HCT116 (cell line): ENCODE measurements around the gene KANK4. TPM values are rescaled to one million over a fixed set of nuclear protein-coding genes. Genes with fewer than 3 reads are reported as not detected.

Experiments used
- ATAC-seq: fragments of 200-7000 bp; cut with Tn5 transposase; 2 replicates; pipeline ENCODE4 v1.9.1; 2020; ENCODE audit warnings: mild to moderate bottlenecking, moderate library complexity
- BruUV-seq: library from RNA; stranded (reverse); fragments of 400-500 nt; replicated peaks from 2 replicates; lab custom pipeline; 2021; lab: Mats Ljungman, UMichigan
- CTCF ChIA-PET: fragments of 300-600 bp; sonication (Branson Sonifier 250); formaldehyde crosslinking; loops from one replicate; lab custom pipeline; 2021; ENCODE audit warnings: antibody characterized with exemption; lab: Charles Lee
- POLR2A ChIA-PET: fragments of 300-600, 350-600 bp; sonication (Branson Sonifier 250); formaldehyde crosslinking; loops from one replicate; lab custom pipeline; 2021; ENCODE audit warnings: antibody characterized with exemption; lab: Charles Lee
- RAD21 ChIA-PET, 2 experiments: fragments of 300-600 bp; sonication (Branson Sonifier 250); formaldehyde crosslinking; loops; one replicate each; lab custom pipeline; 2023; ENCODE audit warnings: low total read pairs in 2 of 2; ENCODE audit not compliant: uncharacterized antibody in 2 of 2, unreplicated experiment in 2 of 2, low non-redundant PET in 1 of 2; lab: Charles Lee
- DNase-seq: peaks from one replicate; pipeline ENCODE4 v3.0.0-alpha.2; 2010; ENCODE audit warnings: low read depth, low spot score
- H2AFZ ChIP-seq: fragments of 200-600 bp; shearing (Covaris generic), sonication (generic); 2 replicates; pipeline ENCODE4 v1.6.1; 2017; ENCODE audit warnings: low read depth, mixed run types, mixed read lengths, antibody characterized with exemption, low read length; ENCODE audit not compliant: poor library complexity, severe bottlenecking
- H3K27ac ChIP-seq: 2 replicates; pipeline ENCODE4 v1.5.1; 2012; ENCODE audit warnings: low read depth, low read length
- H3K27me3 ChIP-seq: fragments of 200-600 bp; sonication (generic); 2 replicates; pipeline ENCODE4 v1.6.1; 2016; ENCODE audit warnings: mixed run types, low read length, mixed read lengths; ENCODE audit not compliant: insufficient read depth
- H3K36me3 ChIP-seq, 2 experiments: fragments of 200-500 bp in 1 of 2; fragments of 200-600 bp in 1 of 2; sonication (Bioruptor generic) in 1 of 2; sonication (generic) in 1 of 2; 2 replicates each; pipeline versions ENCODE4 v1.5.1 to v1.6.1; 2014 to 2016; ENCODE audit warnings: low read length in 2 of 2, inconsistent platforms in 1 of 2, mixed read lengths in 1 of 2, mixed run types in 1 of 2; ENCODE audit not compliant: insufficient read depth in 2 of 2, control insufficient read depth in 1 of 2
- H3K4me1 ChIP-seq, 2 experiments: fragments of 200-600 bp in 1 of 2; sonication (generic) in 1 of 2; 2 replicates each; pipeline versions ENCODE4 v1.5.1 to v1.6.1; 2012 to 2017; ENCODE audit warnings: low read length in 2 of 2, inconsistent platforms in 1 of 2, mild to moderate bottlenecking in 1 of 2, mixed read lengths in 1 of 2, mixed run types in 1 of 2, moderate library complexity in 1 of 2; ENCODE audit not compliant: insufficient read depth in 2 of 2, control insufficient read depth in 1 of 2
- H3K4me2 ChIP-seq: fragments of 200-600 bp; sonication (generic); 2 replicates; pipeline ENCODE4 v1.6.1; 2017; ENCODE audit warnings: mixed run types, low read length, mixed read lengths
- H3K4me3 ChIP-seq, 2 experiments: fragments of 200-600 bp in 1 of 2; sonication (generic) in 1 of 2; replicated peaks in 1 of 2; 2 replicates each; pipeline ENCODE4 v1.5.1; 2011 to 2016; ENCODE audit warnings: low read length in 2 of 2, control low read depth in 1 of 2, low read depth in 1 of 2, mild to moderate bottlenecking in 1 of 2, mixed read lengths in 1 of 2, mixed run types in 1 of 2
- H3K79me2 ChIP-seq: fragments of 200-600 bp; sonication (generic); 2 replicates; pipeline ENCODE4 v1.6.1; 2017; ENCODE audit warnings: mild to moderate bottlenecking, mixed run types, low read length, moderate library complexity, mixed read lengths; ENCODE audit not compliant: insufficient read depth
- H3K9ac ChIP-seq: fragments of 200-600 bp; sonication (generic); 2 replicates; pipeline ENCODE4 v1.6.1; 2016; ENCODE audit warnings: low read length, mixed read lengths
- H3K9me2 ChIP-seq: fragments of 200-600 bp; sonication (generic), shearing (Covaris generic); 2 replicates; pipeline ENCODE4 v1.6.1; 2017; ENCODE audit warnings: mixed run types, mild to moderate bottlenecking, moderate library complexity; ENCODE audit not compliant: insufficient read depth
- H3K9me3 ChIP-seq, 2 experiments: fragments of 200-500 bp in 1 of 2; fragments of 200-600 bp in 1 of 2; sonication (Bioruptor generic) in 1 of 2; sonication (generic) in 1 of 2; 2 replicates each; pipeline ENCODE4 v1.6.1; 2014 to 2017; ENCODE audit warnings: low read length in 2 of 2, mixed read lengths in 2 of 2, inconsistent platforms in 1 of 2, low read depth in 1 of 2, mild to moderate bottlenecking in 1 of 2, mixed run types in 1 of 2, moderate library complexity in 1 of 2; ENCODE audit not compliant: control insufficient read depth in 1 of 2, insufficient read depth in 1 of 2
- H4K20me1 ChIP-seq: fragments of 200-600 bp; sonication (generic), shearing (Covaris generic); 2 replicates; pipeline ENCODE4 v1.6.1; 2017; ENCODE audit warnings: mixed run types, mild to moderate bottlenecking, moderate library complexity; ENCODE audit not compliant: insufficient read depth
- CBX3 ChIP-seq: IDR thresholded peaks from 2 replicates; pipeline ENCODE4 v1.6.1; 2012; ENCODE audit warnings: low read depth
- CEBPB ChIP-seq: IDR thresholded peaks from 2 replicates; pipeline ENCODE4 v1.6.1; 2012; ENCODE audit warnings: low read depth
- EZH2 ChIP-seq: fragments of 200-600 bp; sonication (generic); IDR thresholded peaks from 2 replicates; pipeline ENCODE4 v1.6.1; 2017; ENCODE audit warnings: antibody characterized with exemption, mixed run types
- EZH2phosphoT487 ChIP-seq: fragments of 200-600 bp; IDR thresholded peaks from 2 replicates; pipeline ENCODE4 v1.6.1; 2018; ENCODE audit warnings: antibody characterized with exemption, borderline replicate concordance
- FOSL1 ChIP-seq: IDR thresholded peaks from 2 replicates; pipeline ENCODE4 v1.6.1; 2012; ENCODE audit warnings: low read depth
- JUND ChIP-seq: IDR thresholded peaks from 2 replicates; pipeline ENCODE4 v1.6.1; 2012
- POLR2A ChIP-seq: IDR thresholded peaks from 2 replicates; pipeline ENCODE4 v1.7.0; 2011; ENCODE audit warnings: borderline replicate concordance; ENCODE audit not compliant: insufficient read depth, insufficient read length; ENCODE audit errors: extremely low read depth
- POLR2AphosphoS5 ChIP-seq: IDR thresholded peaks from 2 replicates; pipeline ENCODE4 v1.6.1; 2011; ENCODE audit warnings: mild to moderate bottlenecking, low read depth, low read length, moderate library complexity
- RAD21 ChIP-seq: IDR thresholded peaks from 2 replicates; pipeline ENCODE4 v1.6.1; 2012; ENCODE audit warnings: low read depth, mild to moderate bottlenecking
- SIN3A ChIP-seq: IDR thresholded peaks from 2 replicates; pipeline ENCODE4 v1.6.1; 2012; ENCODE audit warnings: low read depth
- SRF ChIP-seq: IDR thresholded peaks from 2 replicates; pipeline ENCODE4 v1.6.1; 2012; ENCODE audit warnings: low read depth
- TCF7L2 ChIP-seq: IDR thresholded peaks from 2 replicates; pipeline ENCODE4 v1.7.0; 2011; ENCODE audit warnings: borderline replicate concordance, inconsistent platforms; ENCODE audit not compliant: insufficient read depth, insufficient read length; ENCODE audit errors: extremely low read depth
- YY1 ChIP-seq: IDR thresholded peaks from 2 replicates; pipeline ENCODE4 v1.6.1; 2011; ENCODE audit warnings: low read length, low read depth, moderate library complexity, mild to moderate bottlenecking; ENCODE audit not compliant: insufficient replicate concordance; ENCODE audit errors: extremely low read depth
- ZFX ChIP-seq: fragments of 450-650 bp; IDR thresholded peaks from 2 replicates; pipeline ENCODE4 v1.6.1; 2017
- ZNF274 ChIP-seq: fragments of 200-500 bp; sonication (Bioruptor generic); IDR thresholded peaks from 2 replicates; pipeline ENCODE4 v1.6.1; 2014; ENCODE audit warnings: mild to moderate bottlenecking, low read depth, low read length, inconsistent platforms
- intact Hi-C: fragments of 100-400 bp; cut with micrococcal nuclease; formaldehyde crosslinking; loops from 2 replicates; pipeline ENCODE4 v1.10.0; 2022
- total RNA-seq: library from RNA; stranded (reverse); gene quantifications from one replicate; pipeline ENCODE4 v1.2.1, GENCODE V29; 2021; ENCODE audit not compliant: unreplicated experiment
- TF ChIP-seq, protein P1 (sequence below): IDR thresholded peaks from 2 replicates; pipeline ENCODE4 v1.6.1; 2012
- TF ChIP-seq, protein P2 (sequence below): IDR thresholded peaks from 2 replicates; pipeline ENCODE4 v1.6.1; 2011; ENCODE audit warnings: mild to moderate bottlenecking, low read length, moderate library complexity; ENCODE audit not compliant: insufficient replicate concordance; ENCODE audit errors: extremely low read depth
- TF ChIP-seq, protein P3 (sequence below): IDR thresholded peaks from 2 replicates; pipeline ENCODE4 v1.6.1; 2012; ENCODE audit warnings: low read depth
- TF ChIP-seq, protein P4 (sequence below), 3 experiments: fragments of 200-600 bp in 1 of 3; sonication (generic) in 1 of 3; IDR thresholded peaks in 2 of 3; conservative IDR thresholded peaks in 1 of 3; 2 replicates each; pipeline ENCODE4 v1.5.1; 2012 to 2017; ENCODE audit warnings: low read depth in 2 of 3, low read length in 2 of 3, antibody characterized with exemption in 1 of 3, borderline replicate concordance in 1 of 3, control low read depth in 1 of 3, mild to moderate bottlenecking in 1 of 3, mixed read lengths in 1 of 3, mixed run types in 1 of 3, moderate library complexity in 1 of 3; ENCODE audit not compliant: insufficient read depth in 1 of 3

Gene KANK4
- total RNA-seq, 1 experiment from 2014 or later = not detected

DNA sequence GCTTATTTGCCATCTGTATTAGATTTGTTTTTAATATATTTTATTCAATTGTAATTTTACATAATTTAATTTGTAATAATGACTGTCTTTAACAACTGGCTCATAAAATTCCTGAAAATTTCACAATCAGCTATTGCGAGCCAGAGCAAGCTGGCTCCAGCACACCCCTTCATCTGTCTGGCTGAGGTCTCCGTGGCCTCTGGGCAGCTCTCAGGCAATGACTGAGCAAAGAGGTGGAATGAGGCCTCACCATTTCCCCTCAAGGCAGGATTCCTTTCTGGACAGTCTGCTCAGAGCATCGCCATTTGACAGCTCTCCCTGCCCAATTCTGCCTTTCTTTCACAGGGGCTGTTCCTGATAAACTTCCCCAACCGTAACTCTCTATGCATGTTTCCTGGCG, 5.8 kb upstream of the KANK4 start:
- intact Hi-C loops = no loop called here
- Histone ChIP-seq H2AFZ (no peak overlapping the region), H3K9me2 (no peaks in the 10 kb centered on the region), H3K4me1 (peaks cover 0 to 10% of the 10 kb centered on the region in 2 experiments; a peak in 2 of 4 replicates), H4K20me1 (no peaks in the 10 kb centered on the region), H3K36me3 (no peaks in the 10 kb centered on the region), H3K79me2 (no peaks in the 10 kb centered on the region), H3K27ac (no peak overlapping the region), H3K9me3 (no peaks in the 10 kb centered on the region), H3K27me3 (peaks cover 4% of the 10 kb centered on the region; the same call in 1 of the 2 replicates), H3K4me2 (no peak overlapping the region), H3K4me3 (no peak overlapping the region), H3K9ac (no peak overlapping the region)
- no peak for DNase-seq
- no TSS peak for BruUV-seq
- RAD21 ChIA-PET = no interaction called here
- POLR2A ChIA-PET = no interaction called here
- TF ChIP-seq, protein P1, sequence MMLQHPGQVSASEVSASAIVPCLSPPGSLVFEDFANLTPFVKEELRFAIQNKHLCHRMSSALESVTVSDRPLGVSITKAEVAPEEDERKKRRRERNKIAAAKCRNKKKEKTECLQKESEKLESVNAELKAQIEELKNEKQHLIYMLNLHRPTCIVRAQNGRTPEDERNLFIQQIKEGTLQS = no peak
- TF ChIP-seq ZFX (no peak), CEBPB (no peak), SRF (no peak), EZH2phosphoT487 (no peak), POLR2A (no peak), TCF7L2 (no peak), JUND (no peak), CBX3 (no peak), FOSL1 (no peak), RAD21 (no peak), SIN3A (no peak), YY1 (no peak), EZH2 (no peak), ZNF274 (no peak), POLR2AphosphoS5 (no peak)
- TF ChIP-seq, protein P2, sequence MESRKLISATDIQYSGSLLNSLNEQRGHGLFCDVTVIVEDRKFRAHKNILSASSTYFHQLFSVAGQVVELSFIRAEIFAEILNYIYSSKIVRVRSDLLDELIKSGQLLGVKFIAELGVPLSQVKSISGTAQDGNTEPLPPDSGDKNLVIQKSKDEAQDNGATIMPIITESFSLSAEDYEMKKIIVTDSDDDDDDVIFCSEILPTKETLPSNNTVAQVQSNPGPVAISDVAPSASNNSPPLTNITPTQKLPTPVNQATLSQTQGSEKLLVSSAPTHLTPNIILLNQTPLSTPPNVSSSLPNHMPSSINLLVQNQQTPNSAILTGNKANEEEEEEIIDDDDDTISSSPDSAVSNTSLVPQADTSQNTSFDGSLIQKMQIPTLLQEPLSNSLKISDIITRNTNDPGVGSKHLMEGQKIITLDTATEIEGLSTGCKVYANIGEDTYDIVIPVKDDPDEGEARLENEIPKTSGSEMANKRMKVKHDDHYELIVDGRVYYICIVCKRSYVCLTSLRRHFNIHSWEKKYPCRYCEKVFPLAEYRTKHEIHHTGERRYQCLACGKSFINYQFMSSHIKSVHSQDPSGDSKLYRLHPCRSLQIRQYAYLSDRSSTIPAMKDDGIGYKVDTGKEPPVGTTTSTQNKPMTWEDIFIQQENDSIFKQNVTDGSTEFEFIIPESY = no peak
- TF ChIP-seq, protein P3, sequence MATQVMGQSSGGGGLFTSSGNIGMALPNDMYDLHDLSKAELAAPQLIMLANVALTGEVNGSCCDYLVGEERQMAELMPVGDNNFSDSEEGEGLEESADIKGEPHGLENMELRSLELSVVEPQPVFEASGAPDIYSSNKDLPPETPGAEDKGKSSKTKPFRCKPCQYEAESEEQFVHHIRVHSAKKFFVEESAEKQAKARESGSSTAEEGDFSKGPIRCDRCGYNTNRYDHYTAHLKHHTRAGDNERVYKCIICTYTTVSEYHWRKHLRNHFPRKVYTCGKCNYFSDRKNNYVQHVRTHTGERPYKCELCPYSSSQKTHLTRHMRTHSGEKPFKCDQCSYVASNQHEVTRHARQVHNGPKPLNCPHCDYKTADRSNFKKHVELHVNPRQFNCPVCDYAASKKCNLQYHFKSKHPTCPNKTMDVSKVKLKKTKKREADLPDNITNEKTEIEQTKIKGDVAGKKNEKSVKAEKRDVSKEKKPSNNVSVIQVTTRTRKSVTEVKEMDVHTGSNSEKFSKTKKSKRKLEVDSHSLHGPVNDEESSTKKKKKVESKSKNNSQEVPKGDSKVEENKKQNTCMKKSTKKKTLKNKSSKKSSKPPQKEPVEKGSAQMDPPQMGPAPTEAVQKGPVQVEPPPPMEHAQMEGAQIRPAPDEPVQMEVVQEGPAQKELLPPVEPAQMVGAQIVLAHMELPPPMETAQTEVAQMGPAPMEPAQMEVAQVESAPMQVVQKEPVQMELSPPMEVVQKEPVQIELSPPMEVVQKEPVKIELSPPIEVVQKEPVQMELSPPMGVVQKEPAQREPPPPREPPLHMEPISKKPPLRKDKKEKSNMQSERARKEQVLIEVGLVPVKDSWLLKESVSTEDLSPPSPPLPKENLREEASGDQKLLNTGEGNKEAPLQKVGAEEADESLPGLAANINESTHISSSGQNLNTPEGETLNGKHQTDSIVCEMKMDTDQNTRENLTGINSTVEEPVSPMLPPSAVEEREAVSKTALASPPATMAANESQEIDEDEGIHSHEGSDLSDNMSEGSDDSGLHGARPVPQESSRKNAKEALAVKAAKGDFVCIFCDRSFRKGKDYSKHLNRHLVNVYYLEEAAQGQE = no peak
- TF ChIP-seq, protein P4, sequence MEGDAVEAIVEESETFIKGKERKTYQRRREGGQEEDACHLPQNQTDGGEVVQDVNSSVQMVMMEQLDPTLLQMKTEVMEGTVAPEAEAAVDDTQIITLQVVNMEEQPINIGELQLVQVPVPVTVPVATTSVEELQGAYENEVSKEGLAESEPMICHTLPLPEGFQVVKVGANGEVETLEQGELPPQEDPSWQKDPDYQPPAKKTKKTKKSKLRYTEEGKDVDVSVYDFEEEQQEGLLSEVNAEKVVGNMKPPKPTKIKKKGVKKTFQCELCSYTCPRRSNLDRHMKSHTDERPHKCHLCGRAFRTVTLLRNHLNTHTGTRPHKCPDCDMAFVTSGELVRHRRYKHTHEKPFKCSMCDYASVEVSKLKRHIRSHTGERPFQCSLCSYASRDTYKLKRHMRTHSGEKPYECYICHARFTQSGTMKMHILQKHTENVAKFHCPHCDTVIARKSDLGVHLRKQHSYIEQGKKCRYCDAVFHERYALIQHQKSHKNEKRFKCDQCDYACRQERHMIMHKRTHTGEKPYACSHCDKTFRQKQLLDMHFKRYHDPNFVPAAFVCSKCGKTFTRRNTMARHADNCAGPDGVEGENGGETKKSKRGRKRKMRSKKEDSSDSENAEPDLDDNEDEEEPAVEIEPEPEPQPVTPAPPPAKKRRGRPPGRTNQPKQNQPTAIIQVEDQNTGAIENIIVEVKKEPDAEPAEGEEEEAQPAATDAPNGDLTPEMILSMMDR (IDR thresholded peaks at IDR 0.05 in 2 of 3, conservative IDR thresholded peaks at IDR 0.05 in 1 of 3; ENCODE audit: borderline replicate concordance in 1 of 3, insufficient read depth in 1 of 3, low read depth in 2 of 3, low read length in 2 of 3) = no peak
- ATAC-seq = no peak
- CTCF ChIA-PET = no interaction called here
